HG03558 (cell line): ENCODE results near the gene ZNF12.
A peak's percentile ranks its signal among the peaks of the same experiment; 100 is the strongest.
"Not testable (repeated sequence)": the region's sequence is repeated elsewhere in the genome, so short reads cannot be mapped to it uniquely, and the experiment has no call there.

ENCODE experiments used
- ATAC-seq: cut with Tn5 transposase; IDR thresholded peaks from one replicate; pipeline ENCODE4 v1.9.1; 2021; ENCODE audit warnings: moderate number of reproducible peaks; ENCODE audit not compliant: unreplicated experiment; ENCODE audit errors: extremely low read depth

The ZNF12 gene

GRCh38 chr7:6706666-6707407 is at the start of gene ZNF12:
Gene ZNF12, minus strand, starts transcription at chr7:6706947. Its CDS starts 1,774 bp downstream, at chr7:6705173.
- ATAC-seq, result peak; percentile 87

GRCh38 chr7:6753964-6754363 is 47.2 kb upstream of the ZNF12 start, which contains the start of gene RSPH10B2:
Gene RSPH10B2, plus strand, starts transcription at chr7:6754103. Its CDS starts 3,575 bp downstream, at chr7:6757678.
- not testable (repeated sequence) for ATAC-seq

- not testable (repeated sequence) for ATAC-seq
Measured at GRCh38 chr7:6750173-6750572, 43.4 kb upstream of the ZNF12 start.

GRCh38 chr7:6749335-6749734 is 42.6 kb upstream of the ZNF12 start:
- not testable (repeated sequence) for ATAC-seq

GRCh38 chr7:6744410-6745100 is 37.8 kb upstream of the ZNF12 start:
- not testable (repeated sequence) for ATAC-seq

- not testable (repeated sequence) for ATAC-seq
Measured at GRCh38 chr7:6738415-6738814, 31.7 kb upstream of the ZNF12 start.

- no peak for ATAC-seq
Measured at GRCh38 chr7:6730343-6730633, 23.5 kb upstream of the ZNF12 start.

GRCh38 chr7:6729492-6730342 is 23.0 kb upstream of the ZNF12 start:
- ATAC-seq, result peak; percentile 73

- ATAC-seq, result not testable (repeated sequence)
Measured at GRCh38 chr7:6728893-6729491, 22.2 kb upstream of the ZNF12 start.

GRCh38 chr7:6727663-6728062 is 20.9 kb upstream of the ZNF12 start:
- no peak for ATAC-seq

GRCh38 chr7:6726341-6726740 is 19.6 kb upstream of the ZNF12 start:
- ATAC-seq, result not testable (repeated sequence)

- peak; percentile 63 for ATAC-seq
Measured at GRCh38 chr7:6725003-6725402, 18.3 kb upstream of the ZNF12 start.

GRCh38 chr7:6724351-6724750 is 17.6 kb upstream of the ZNF12 start:
- not testable (repeated sequence) for ATAC-seq

GRCh38 chr7:6718124-6718523 is 11.4 kb upstream of the ZNF12 start:
- ATAC-seq, result no peak

GRCh38 chr7:6715898-6716297 is 9.2 kb upstream of the ZNF12 start:
- ATAC-seq, result not testable (repeated sequence)

- ATAC-seq, result no peak
Measured at GRCh38 chr7:6714360-6714759, 7.6 kb upstream of the ZNF12 start.

- no peak for ATAC-seq
Measured at GRCh38 chr7:6709808-6710207, 3.1 kb upstream of the ZNF12 start.

GRCh38 chr7:6708304-6708703 is 1.6 kb upstream of the ZNF12 start:
- no peak for ATAC-seq

- ATAC-seq, result no peak
Measured at GRCh38 chr7:6705959-6706665, 635 bp downstream of the ZNF12 start.

- no peak for ATAC-seq
Measured at GRCh38 chr7:6701860-6702259, 4.9 kb downstream of the ZNF12 start.
